GM12874 (cell line): ENCODE measurements around the gene MYD88.

Experiments used
- CTCF ChIP-seq: IDR thresholded peaks from 2 replicates; pipeline ENCODE4 v1.5.1; 2011; ENCODE audit warnings: low read depth, mild to moderate bottlenecking, control low read depth, low read length, moderate library complexity; ENCODE audit not compliant: insufficient read depth

Gene MYD88

GRCh38 chr3:38124324-38125122 is 13.9 kb upstream of the MYD88 start:
- no peak for TF ChIP-seq CTCF

GRCh38 chr3:38125305-38126120 is 12.9 kb upstream of the MYD88 start:
- no peak for TF ChIP-seq CTCF

- no peak for TF ChIP-seq CTCF
These were observed 12.2 kb upstream of the MYD88 start for GRCh38 chr3:38126121-38126892.

DNA sequence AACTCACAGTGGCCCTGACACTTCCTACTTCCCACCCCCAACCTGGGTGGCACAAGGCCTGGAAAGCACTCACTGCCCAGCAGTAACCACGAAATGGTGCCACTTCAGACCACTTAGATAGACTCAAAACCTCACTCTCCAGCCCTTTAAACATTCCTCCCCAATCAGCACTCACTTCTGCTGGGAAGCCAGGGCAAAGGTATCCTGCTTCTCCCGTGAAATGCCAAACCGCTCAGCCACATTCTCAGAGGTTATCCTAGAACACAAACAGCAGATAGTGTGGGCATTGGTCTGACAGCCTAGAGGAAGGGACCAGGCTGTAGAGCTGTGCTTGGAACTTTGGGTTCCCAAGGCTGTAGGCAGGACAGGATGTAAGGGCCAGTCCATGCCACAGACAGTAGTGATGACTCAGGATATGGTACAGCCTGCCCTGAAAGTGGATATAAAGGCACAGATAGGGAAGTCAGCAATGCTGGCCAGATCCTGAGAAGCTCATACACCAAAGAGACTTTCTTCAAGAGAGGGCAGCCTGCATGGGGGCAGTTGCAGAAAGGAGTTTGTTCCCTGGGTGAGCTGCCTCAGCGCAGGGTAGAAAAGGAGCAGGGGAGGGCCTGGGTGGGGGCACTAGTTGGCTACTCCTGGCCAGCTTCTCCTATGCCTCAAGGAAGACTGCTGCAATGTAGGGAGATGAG is 10.7 kb upstream of the MYD88 start:
- TF ChIP-seq CTCF = no peak

GRCh38 chr3:38128303-38128655 is 10.2 kb upstream of the MYD88 start:
- no peak for TF ChIP-seq CTCF

GRCh38 chr3:38129058-38129457 is 9.4 kb upstream of the MYD88 start:
- no peak for TF ChIP-seq CTCF
